OCI-LY3 (cell line): Measurements from ENCODE around the gene ACKR3.

Source experiments
- H2AFZ ChIP-seq: fragments of 200-600, 300-600 bp; shearing (Covaris generic); 2 replicates; pipeline ENCODE4 v1.6.0; 2014; ENCODE audit warnings: antibody characterized with exemption, low read depth, low read length
- H3K27ac ChIP-seq: fragments of 200-600, 300-600 bp; sonication (generic); 2 replicates; pipeline ENCODE4 v1.5.1; 2014; ENCODE audit warnings: mild to moderate bottlenecking, low read length, moderate library complexity, mixed read lengths
- H3K27me3 ChIP-seq: fragments of 200-600, 300-600 bp; sonication (generic); 2 replicates; pipeline ENCODE4 v1.6.1; 2014; ENCODE audit warnings: low read depth, low read length, mixed read lengths
- H3K36me3 ChIP-seq: fragments of 200-600, 300-600 bp; sonication (generic); replicated peaks from 2 replicates; pipeline ENCODE3; 2014; ENCODE audit warnings: low read depth, low read length, mixed read lengths
- H3K4me1 ChIP-seq: fragments of 300-600, 200-600 bp; sonication (generic); 2 replicates; pipeline ENCODE4 v1.6.1; 2014; ENCODE audit warnings: low read length, mixed read lengths
- H3K4me2 ChIP-seq: fragments of 200-600, 300-600 bp; sonication (generic); 2 replicates; pipeline ENCODE4 v1.6.1; 2014; ENCODE audit warnings: low read length, mixed read lengths
- H3K4me3 ChIP-seq: fragments of 300-600, 200-600 bp; sonication (generic); 2 replicates; pipeline ENCODE4 v1.5.1; 2014; ENCODE audit warnings: antibody characterized with exemption, mild to moderate bottlenecking, low read length, moderate library complexity
- H3K79me2 ChIP-seq: fragments of 300-600, 200-600 bp; shearing (Covaris generic); 2 replicates; pipeline ENCODE4 v1.6.1; 2014; ENCODE audit warnings: mild to moderate bottlenecking, low read length, mixed read lengths
- H3K9ac ChIP-seq: fragments of 300-600, 200-600 bp; shearing (Covaris generic); 2 replicates; pipeline ENCODE4 v1.6.0; 2014; ENCODE audit warnings: mild to moderate bottlenecking, low read length, moderate library complexity
- H3K9me3 ChIP-seq: fragments of 200-600, 300-600 bp; shearing (Covaris generic); 2 replicates; pipeline ENCODE4 v1.6.1; 2014; ENCODE audit warnings: low read length, mixed read lengths; ENCODE audit not compliant: insufficient read depth
- H4K20me1 ChIP-seq: fragments of 200-600, 300-600 bp; sonication (generic); 2 replicates; pipeline ENCODE4 v1.6.1; 2016; ENCODE audit warnings: low read length, mixed read lengths; ENCODE audit not compliant: insufficient read depth
- EZH2phosphoT487 ChIP-seq: fragments of 200-600 bp; shearing (Covaris generic); IDR thresholded peaks from 2 replicates; pipeline ENCODE4 v1.6.1; 2018; ENCODE audit warnings: antibody characterized with exemption, mixed run types, low read depth
- TF ChIP-seq, protein P1 (sequence below): fragments of 200-600, 300-600 bp; sonication (generic); IDR thresholded peaks from 2 replicates; pipeline ENCODE4 v1.5.1; 2014; ENCODE audit warnings: antibody characterized with exemption, low read length, low read depth

Gene ACKR3

DNA sequence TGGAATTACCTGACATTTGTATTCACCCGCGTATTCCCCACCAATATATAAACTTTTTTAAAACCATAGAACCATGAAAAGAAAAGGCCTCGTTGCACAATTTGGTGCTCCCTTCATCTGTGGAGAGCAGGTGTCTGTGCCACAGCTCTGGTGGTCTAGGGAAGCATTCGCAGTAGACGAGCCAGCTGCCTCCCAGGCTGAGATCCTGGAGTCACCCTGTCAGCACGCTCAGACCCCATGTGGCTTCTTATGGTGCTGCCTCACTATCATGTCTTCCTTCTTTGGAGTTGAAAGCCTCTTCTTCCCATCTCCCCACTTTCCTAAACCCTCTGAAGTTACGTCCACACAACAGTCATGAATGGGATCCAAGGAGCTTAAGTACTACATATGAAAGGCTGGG is 38.4 kb upstream of the ACKR3 start:
- Histone ChIP-seq H3K9ac (no peak overlapping the region), H3K4me1 (peaks cover under 1% of the 10 kb centered on the region; the same call in 1 of the 2 replicates), H3K9me3 (no peaks in the 10 kb centered on the region), H3K4me2 (no peak overlapping the region), H3K4me3 (no peak overlapping the region), H3K79me2 (no peaks in the 10 kb centered on the region), H3K27me3 (no peaks in the 10 kb centered on the region), H3K27ac (no peak overlapping the region), H3K36me3 (no peaks in the 10 kb centered on the region), H2AFZ (no peak overlapping the region), H4K20me1 (no peaks in the 10 kb centered on the region)
- TF ChIP-seq EZH2phosphoT487: no peak
- TF ChIP-seq, protein P1, sequence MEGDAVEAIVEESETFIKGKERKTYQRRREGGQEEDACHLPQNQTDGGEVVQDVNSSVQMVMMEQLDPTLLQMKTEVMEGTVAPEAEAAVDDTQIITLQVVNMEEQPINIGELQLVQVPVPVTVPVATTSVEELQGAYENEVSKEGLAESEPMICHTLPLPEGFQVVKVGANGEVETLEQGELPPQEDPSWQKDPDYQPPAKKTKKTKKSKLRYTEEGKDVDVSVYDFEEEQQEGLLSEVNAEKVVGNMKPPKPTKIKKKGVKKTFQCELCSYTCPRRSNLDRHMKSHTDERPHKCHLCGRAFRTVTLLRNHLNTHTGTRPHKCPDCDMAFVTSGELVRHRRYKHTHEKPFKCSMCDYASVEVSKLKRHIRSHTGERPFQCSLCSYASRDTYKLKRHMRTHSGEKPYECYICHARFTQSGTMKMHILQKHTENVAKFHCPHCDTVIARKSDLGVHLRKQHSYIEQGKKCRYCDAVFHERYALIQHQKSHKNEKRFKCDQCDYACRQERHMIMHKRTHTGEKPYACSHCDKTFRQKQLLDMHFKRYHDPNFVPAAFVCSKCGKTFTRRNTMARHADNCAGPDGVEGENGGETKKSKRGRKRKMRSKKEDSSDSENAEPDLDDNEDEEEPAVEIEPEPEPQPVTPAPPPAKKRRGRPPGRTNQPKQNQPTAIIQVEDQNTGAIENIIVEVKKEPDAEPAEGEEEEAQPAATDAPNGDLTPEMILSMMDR: no peak

DNA sequence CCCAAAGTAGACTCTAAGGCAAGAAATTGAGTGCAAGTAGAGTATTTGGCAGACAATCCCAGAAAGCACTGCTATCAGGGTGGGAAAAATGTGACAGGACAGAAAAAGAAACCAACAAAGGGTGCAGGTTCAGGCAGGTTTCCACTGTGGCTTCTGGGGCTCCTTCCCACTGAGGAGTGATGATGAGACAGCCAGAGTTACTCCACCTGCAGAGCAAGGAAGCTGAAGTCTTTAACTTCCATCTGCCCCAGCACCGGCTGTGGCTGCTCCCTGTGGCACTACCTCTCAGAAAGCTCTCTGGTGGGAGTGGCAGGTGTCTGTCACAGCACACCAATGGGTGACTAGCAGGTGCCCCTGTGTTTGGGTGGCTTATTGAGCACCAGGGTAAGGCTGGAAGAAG is 37.6 kb upstream of the ACKR3 start:
- Histone ChIP-seq H2AFZ (no peak overlapping the region), H3K79me2 (no peaks in the 10 kb centered on the region), H3K27me3 (no peaks in the 10 kb centered on the region), H3K4me2 (no peak overlapping the region), H3K4me3 (no peak overlapping the region), H3K36me3 (no peaks in the 10 kb centered on the region), H3K9me3 (no peaks in the 10 kb centered on the region), H3K27ac (no peak overlapping the region), H4K20me1 (no peaks in the 10 kb centered on the region), H3K9ac (no peak overlapping the region), H3K4me1 (peaks cover 8% of the 10 kb centered on the region)
- TF ChIP-seq EZH2phosphoT487: no peak
- TF ChIP-seq, protein P1: no peak

DNA sequence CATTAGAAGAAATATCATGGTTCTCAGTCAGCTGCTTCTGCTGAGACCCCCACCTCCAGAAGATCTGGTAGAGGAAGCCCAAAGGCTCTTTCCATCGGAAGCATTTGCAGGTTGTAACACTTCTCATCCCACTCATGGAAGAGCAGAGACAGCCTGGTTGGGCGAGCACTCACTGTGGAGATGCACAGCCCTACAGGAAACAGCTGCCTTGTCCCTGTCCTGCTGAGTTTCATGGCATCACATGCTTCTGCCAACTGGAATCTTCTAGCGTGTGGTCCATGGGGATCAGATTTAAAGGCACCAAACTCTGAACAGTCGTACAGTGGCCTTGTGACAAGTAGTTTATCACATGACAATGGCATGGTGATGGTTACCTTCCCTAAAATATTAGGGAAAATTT is 36.3 kb upstream of the ACKR3 start:
- Histone ChIP-seq H3K27me3 (no peaks in the 10 kb centered on the region), H3K4me3 (no peak overlapping the region), H3K79me2 (no peaks in the 10 kb centered on the region), H2AFZ (no peak overlapping the region), H3K36me3 (no peaks in the 10 kb centered on the region), H3K27ac (no peak overlapping the region), H3K4me2 (no peak overlapping the region), H3K9ac (no peak overlapping the region), H3K4me1 (peaks cover 20% of the 10 kb centered on the region), H3K9me3 (no peaks in the 10 kb centered on the region), H4K20me1 (no peaks in the 10 kb centered on the region)
- TF ChIP-seq, protein P1: no peak
- no peak for TF ChIP-seq EZH2phosphoT487

DNA sequence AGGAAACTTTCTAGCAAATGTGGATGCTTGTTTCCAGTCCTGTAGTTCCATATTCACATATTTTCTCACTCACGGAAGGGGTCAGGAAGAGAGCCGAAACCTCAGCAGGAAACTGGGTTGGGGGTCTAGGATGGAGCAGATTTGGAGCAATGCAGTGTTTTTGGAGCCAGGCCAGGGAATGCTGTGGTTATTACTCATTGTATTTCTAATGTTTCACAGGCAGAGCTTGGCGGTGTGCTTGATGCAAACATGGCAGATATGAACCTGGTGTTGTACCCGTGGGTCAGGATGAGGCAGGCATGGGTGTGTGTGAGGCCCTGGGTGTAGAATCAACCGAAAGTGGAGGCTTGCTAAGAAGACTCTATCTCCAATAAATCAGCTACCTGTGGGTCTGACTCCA is 34.6 kb upstream of the ACKR3 start:
- H2AFZ ChIP-seq: no peak overlapping the region
- H4K20me1 ChIP-seq: no peaks in the 10 kb centered on the region
- TF ChIP-seq, protein P1: no peak
- TF ChIP-seq EZH2phosphoT487: no peak

More for the DNA sequence above, 34.6 kb upstream of the ACKR3 start:
- Histone ChIP-seq H3K9ac (no peak overlapping the region), H3K79me2 (no peaks in the 10 kb centered on the region), H3K36me3 (no peaks in the 10 kb centered on the region), H3K9me3 (no peaks in the 10 kb centered on the region), H3K27ac (no peak overlapping the region), H3K4me1 (peaks cover 22% of the 10 kb centered on the region), H3K4me2 (no peak overlapping the region), H3K4me3 (no peak overlapping the region), H3K27me3 (no peaks in the 10 kb centered on the region)
